HPDE6-E6E7 (cell line): ENCODE measurements around the gene ANOS1.
"Not testable (repeated sequence)": the region's sequence is repeated elsewhere in the genome, so short reads cannot be mapped to it uniquely, and the experiment has no call there.

Experiments used
- DNase-seq: peaks from one replicate; pipeline ENCODE4 v3.0.0; 2011; ENCODE audit warnings: missing footprints; ENCODE audit errors: extremely low spot score

The ANOS1 gene

DNA sequence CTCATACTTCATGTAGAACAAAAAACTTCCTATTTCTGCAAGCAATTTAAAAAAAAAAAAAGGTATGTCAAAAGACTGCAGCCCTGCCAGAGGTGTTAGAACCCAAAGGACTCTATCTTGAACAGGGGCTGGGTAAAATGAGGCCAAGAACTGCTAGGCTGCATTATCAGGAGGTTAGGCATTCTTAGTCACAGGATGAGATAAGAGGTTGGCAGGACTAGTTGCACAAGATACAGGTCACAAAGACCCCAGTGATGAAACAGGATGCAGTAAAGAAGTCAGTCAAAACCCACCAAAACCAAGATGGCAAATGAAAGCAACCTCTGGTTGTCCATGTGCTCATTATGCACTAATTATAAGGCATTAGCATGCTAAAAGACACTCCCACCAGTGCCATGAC is 104.1 kb downstream of the ANOS1 start:
- no peak for DNase-seq

- DNase-seq = peak; percentile 3
Measured at GRCh38 chrX:8607326-8607725, 124.6 kb downstream of the ANOS1 start.

- DNase-seq = no peak
Measured at GRCh38 chrX:8604131-8604530, 127.8 kb downstream of the ANOS1 start.

DNA sequence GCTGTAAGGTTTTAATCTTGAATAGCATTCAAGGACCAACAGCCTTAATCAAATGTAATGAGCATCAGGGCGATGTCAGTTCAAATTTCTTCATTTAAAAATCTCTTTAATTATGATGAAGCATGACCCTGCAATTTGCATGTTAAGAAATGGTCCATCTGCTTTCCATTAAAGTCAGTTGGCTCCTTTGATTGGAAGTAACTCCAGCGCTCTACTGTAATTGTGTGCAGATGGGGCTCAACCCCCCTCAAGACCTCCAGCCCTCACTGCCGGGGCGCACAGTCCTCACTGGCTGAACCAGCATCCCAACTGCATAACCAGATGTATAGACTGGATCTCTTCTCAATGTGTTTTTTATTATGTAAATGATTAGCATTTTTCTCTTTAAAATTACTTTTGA is 140.4 kb downstream of the ANOS1 start:
- DNase-seq = no peak

DNA sequence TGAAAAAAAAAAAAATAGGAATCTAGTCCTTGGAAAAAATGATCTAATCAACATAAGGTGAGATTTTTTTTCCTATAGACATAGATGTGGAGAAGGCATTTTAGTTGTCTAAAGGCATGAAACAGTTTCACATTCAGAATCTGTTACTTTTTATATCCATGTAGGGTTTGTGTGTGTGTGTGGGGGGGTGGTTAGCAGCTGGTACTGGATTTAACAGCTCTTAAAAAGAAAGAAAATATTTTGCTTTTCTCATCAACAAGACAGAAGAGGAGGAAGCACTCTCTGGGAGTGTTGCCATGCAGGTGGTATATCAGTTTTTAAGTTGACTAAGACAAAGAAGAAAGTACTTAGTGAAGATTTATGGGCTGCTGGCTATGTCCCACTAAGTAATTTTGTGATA is 145.0 kb downstream of the ANOS1 start:
- no peak for DNase-seq

DNA sequence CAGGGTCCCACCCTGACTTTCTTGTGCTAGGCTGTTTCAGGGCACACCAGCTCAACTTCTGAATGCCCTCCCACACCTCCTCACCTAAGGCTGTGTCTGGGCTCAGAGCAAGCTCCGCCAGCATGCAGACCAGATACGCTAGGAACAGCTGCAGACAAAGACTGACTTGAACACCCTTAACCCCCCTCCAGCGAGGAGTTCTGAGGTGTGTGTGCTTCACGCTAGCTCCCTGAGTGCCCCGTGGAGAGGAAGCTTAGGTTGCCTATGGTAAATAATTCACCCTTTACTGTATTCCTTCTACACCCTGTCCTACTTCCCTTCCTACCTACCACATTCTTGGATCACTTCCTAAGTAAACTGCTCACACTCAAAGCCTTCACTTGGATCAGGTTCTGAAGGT is 152.3 kb downstream of the ANOS1 start:
- no peak for DNase-seq

DNA sequence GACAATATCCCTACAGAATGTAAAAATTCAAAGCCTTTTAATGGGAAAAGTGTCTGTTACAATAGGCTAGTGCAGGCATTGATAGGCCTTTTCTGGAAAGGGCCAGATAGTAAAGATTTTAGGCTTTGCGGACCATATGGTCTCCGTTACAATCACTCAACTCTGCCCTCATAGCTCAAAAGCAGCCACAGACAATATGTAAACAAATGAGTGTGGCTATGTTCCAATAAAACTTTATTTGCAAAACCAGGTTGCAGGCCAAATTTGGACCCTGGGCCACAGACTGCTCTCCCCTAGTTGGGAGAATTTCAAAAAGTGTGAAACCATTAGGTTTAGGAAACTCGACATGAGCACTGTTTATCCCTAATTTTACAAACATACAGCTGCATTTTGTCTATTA is 155.1 kb downstream of the ANOS1 start:
- DNase-seq = no peak

DNA sequence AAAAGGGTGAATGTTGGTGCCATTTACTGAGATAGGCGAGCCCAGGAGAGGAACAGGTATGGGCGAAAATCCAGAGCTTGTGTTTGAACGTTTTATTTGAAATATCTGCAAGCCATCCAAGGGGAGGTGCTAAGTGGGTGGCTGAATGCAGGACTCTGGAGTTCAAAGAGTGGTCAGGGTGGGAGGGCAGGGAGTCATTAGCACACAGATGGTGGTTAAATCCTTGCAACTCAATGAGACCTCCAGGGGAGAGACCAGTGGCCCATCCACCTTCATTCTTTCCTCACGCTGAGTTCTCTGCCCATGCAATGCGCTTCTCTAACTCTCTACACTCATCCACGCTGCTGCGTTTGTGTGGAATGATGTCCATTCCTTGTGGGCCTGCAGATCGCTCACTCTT is 166.2 kb downstream of the ANOS1 start:
- no peak for DNase-seq

DNA sequence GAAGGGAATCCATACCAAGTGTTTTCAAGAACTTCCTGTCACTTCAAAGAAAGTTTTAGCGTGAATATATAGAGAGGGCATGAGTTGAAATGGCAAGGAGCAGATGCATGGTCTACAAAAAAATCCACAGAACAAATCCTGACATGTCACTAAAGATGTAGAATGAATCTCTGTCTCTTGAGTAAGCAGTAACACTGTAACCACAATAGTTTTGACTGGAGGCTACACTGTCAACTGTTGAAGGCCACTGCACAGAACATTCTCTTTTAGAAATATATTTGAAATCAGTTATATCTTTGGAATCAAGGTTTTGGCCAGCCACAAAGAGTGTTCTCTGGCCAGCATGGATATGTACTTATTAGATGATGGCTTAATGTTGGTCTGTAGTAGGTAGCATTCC is 183.5 kb downstream of the ANOS1 start:
- no peak for DNase-seq

- DNase-seq = no peak
Measured at GRCh38 chrX:8546715-8547114, 185.2 kb downstream of the ANOS1 start.

GRCh38 chrX:8520791-8521190 is 211.1 kb downstream of the ANOS1 start:
- no peak for DNase-seq

- DNase-seq = no peak
Measured at GRCh38 chrX:8520178-8520577, 211.8 kb downstream of the ANOS1 start.

- DNase-seq = peak; percentile 22
Measured at GRCh38 chrX:8504451-8504850, 227.5 kb downstream of the ANOS1 start.

DNA sequence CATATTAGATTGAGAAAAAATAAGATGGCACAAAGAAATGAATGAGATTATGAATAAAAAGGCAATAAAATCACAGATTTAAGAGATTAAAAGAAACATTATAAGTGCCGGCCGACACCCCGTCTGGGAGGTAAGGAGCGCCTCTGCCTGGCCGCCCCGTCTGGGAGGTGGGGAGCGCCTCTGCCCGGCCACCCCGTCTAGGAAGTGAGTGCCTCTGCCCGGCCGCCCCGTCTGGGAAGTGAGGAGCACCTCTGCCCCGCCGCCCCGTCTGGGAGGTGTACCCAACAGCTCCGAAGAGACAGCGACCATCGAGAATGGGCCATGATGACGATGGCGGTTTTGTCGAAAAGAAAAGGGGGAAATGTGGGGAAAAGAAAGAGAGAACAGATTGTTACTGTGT is 229.8 kb downstream of the ANOS1 start:
- DNase-seq = not testable (repeated sequence)

DNA sequence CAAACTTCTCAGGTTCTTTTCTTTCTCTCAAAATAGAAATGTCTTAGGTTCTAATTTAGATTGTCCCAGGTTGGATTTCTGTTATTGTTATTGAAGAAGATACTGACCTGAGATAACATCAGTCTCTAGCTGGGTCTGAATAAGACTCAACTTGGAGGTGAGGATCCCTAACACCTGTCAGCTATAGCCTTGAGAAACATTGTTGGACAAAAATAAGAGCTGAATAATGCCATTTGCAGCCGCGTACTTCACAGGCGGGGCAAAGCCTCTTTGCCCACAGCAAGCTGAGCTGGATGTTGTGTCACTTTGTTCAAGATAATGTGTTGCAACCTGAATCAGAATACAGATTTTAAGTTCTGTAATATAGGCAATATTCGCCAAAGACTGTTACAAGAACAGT is 231.7 kb downstream of the ANOS1 start:
- DNase-seq = no peak

DNA sequence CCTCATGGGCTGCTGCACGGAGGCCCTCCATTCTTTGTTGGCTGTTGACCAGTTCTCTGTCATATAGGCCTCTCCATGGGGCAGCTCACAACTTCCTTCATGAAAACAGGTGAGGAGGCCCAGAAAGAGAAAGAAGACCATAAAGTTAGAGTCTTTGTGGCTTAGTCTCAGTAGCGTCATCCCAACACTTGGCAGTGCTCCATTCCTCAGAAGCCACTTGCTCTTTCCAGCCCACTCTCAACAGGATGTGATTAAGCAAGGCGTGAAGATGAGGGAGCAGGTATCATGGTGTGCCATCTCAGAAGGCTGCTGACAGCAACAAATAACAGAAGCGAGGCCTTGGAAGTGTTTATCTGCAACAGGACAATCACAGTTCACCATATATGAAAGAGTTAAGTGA is 236.9 kb downstream of the ANOS1 start:
- not testable (repeated sequence) for DNase-seq

DNA sequence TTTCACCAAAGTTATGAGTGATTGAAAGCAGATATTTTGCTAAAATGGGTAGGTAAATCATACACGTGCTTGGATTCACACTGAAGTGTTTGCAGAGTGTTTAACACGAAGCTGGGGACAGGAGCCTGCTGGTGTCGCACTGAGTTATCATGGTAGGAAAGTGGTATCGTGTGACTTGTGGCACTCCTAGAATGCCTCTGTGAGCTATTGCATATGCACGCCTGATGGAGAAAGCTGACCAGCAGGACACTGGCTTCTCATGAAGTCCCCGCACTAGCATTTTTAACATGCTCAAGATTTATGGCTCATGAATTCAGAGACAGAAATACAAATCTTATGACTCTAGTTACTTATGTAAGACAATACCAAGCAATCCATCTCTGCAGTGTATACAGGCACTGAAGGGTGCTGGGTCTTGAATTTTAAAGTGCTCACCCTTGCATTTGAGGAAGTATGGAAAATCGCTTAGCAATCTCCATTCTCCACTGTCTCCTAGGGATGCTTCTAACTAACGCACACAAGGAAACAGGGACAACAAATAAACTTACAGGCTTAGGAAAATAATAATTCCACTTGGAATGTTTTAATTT is 247.5 kb downstream of the ANOS1 start:
- DNase-seq = no peak
